B cell (primary cell): ENCODE data around the gene TBC1D22A. TPM values are rescaled to one million over a fixed set of nuclear protein-coding genes. Genes with fewer than 3 reads are reported as not detected.

Experiments used
- ATAC-seq: fragments of 200-7000 bp; cut with Tn5 transposase; one replicate; pipeline ENCODE4 v1.10.0; 2021; ENCODE audit warnings: low read depth, mild to moderate bottlenecking, moderate number of reproducible peaks, moderate library complexity
- CTCF ChIA-PET: fragments of 350-600 bp; sonication (Branson Sonifier 250); formaldehyde crosslinking; loops from one replicate; lab custom pipeline; 2021; ENCODE audit warnings: antibody characterized with exemption, inconsistent platforms; lab: Charles Lee
- POLR2A ChIA-PET: fragments of 350-600 bp; sonication (Branson Sonifier 250); formaldehyde crosslinking; loops from one replicate; lab custom pipeline; 2021; ENCODE audit warnings: antibody characterized with exemption; lab: Charles Lee
- DNase-seq: peaks from one replicate; pipeline ENCODE4 v3.0.0; 2013
- H2AFZ ChIP-seq: 2 replicates; pipeline ENCODE4 v1.6.1; 2012; ENCODE audit warnings: mild to moderate bottlenecking, low read depth, low read length; ENCODE audit not compliant: insufficient read depth, poor library complexity, severe bottlenecking
- H3K27ac ChIP-seq, 2 donors: 1 replicate in 1 of 2; 2 replicates in 1 of 2; pipeline ENCODE4 v1.5.1; 2012 to 2013; ENCODE audit warnings: low read length in 2 of 2, mild to moderate bottlenecking in 2 of 2, moderate library complexity in 1 of 2
- H3K27me3 ChIP-seq, 4 experiments: fragments of 200-600 bp in 1 of 4; sonication (generic) in 1 of 4; replicated peaks in 1 of 4; 1 replicate in 2 of 4; 2 replicates in 2 of 4; pipeline versions ENCODE4 v1.6.1 to v1.7.0; 2013 to 2016; ENCODE audit warnings: low read length in 3 of 4, mild to moderate bottlenecking in 2 of 4, mixed read lengths in 1 of 4, moderate library complexity in 1 of 4; ENCODE audit not compliant: insufficient read depth in 4 of 4, control insufficient read depth in 3 of 4; ENCODE audit errors: control extremely low read depth in 1 of 4
- H3K36me3 ChIP-seq, 2 experiments: replicated peaks in 1 of 2; 1 replicate in 1 of 2; 2 replicates in 1 of 2; pipeline versions ENCODE4 v1.6.1 to v1.7.1; 2013; ENCODE audit warnings: low read length in 1 of 2; ENCODE audit not compliant: insufficient read depth in 2 of 2, control insufficient read depth in 1 of 2; ENCODE audit errors: control extremely low read depth in 1 of 2, extremely low read depth in 1 of 2
- H3K4me1 ChIP-seq, 2 donors: fragments of 200-600 bp in 1 of 2; sonication (generic) in 1 of 2; 1 replicate in 1 of 2; 2 replicates in 1 of 2; pipeline versions ENCODE4 v1.5.1 to v1.6.1; 2013 to 2017; ENCODE audit warnings: low read length in 2 of 2; ENCODE audit not compliant: control insufficient read depth in 2 of 2, insufficient read depth in 2 of 2
- H3K4me2 ChIP-seq: replicated peaks from 2 replicates; pipeline ENCODE3; 2012; ENCODE audit warnings: mild to moderate bottlenecking, low read depth, low read length; ENCODE audit not compliant: poor library complexity, severe bottlenecking
- H3K4me3 ChIP-seq, 5 experiments: fragments of 200-600 bp in 1 of 5; sonication (generic) in 1 of 5; 1 replicate in 3 of 5; 2 replicates in 2 of 5; pipeline versions ENCODE4 v1.5.1 to v1.7.0; 2011 to 2016; ENCODE audit warnings: low read length in 4 of 5, mild to moderate bottlenecking in 4 of 5, low read depth in 2 of 5, control low read depth in 1 of 5, moderate library complexity in 1 of 5; ENCODE audit not compliant: insufficient read depth in 1 of 5; ENCODE audit errors: control extremely low read depth in 1 of 5, extremely low read depth in 1 of 5
- H3K79me2 ChIP-seq: fragments of 200-600 bp; sonication (generic); one replicate; pipeline ENCODE4 v1.6.0; 2016; ENCODE audit warnings: low read length; ENCODE audit not compliant: control insufficient read depth, insufficient read depth
- H3K9ac ChIP-seq: fragments of 200-600 bp; sonication (generic); 2 replicates; pipeline ENCODE4 v1.6.1; 2017; ENCODE audit warnings: mild to moderate bottlenecking, low read length, moderate library complexity
- H3K9me3 ChIP-seq, 3 donors: one replicate each; pipeline versions ENCODE4 v1.6.1 to v1.7.1; 2013; ENCODE audit warnings: low read length in 2 of 3; ENCODE audit not compliant: control insufficient read depth in 2 of 3, insufficient read depth in 1 of 3; ENCODE audit errors: control extremely low read depth in 1 of 3
- H4K20me1 ChIP-seq: 2 replicates; pipeline ENCODE4 v1.6.0; 2012; ENCODE audit warnings: mild to moderate bottlenecking, low read length; ENCODE audit not compliant: insufficient read depth, control insufficient read depth, poor library complexity, severe bottlenecking
- H3K27ac Mint-ChIP-seq: one replicate; pipeline ENCODE4 v1.8.0; 2021; ENCODE audit warnings: mixed read lengths
- H3K27me3 Mint-ChIP-seq: one replicate; pipeline ENCODE4 v1.8.0; 2021; ENCODE audit warnings: mixed read lengths
- H3K4me1 Mint-ChIP-seq: one replicate; pipeline ENCODE4 v1.8.0; 2021; ENCODE audit warnings: mixed read lengths
- H3K4me3 Mint-ChIP-seq: one replicate; pipeline ENCODE4 v1.8.0; 2021; ENCODE audit warnings: mixed read lengths
- H3K9me3 Mint-ChIP-seq: one replicate; pipeline ENCODE4 v1.8.0; 2022; ENCODE audit warnings: mixed read lengths; ENCODE audit not compliant: insufficient read depth
- EZH2 ChIP-seq: IDR thresholded peaks from 2 replicates; pipeline ENCODE4 v1.6.1; 2012; ENCODE audit warnings: borderline replicate concordance, low read depth, mild to moderate bottlenecking, moderate library complexity, low read length; ENCODE audit not compliant: insufficient read depth, poor library complexity, severe bottlenecking
- WGBS: methylation state at CpG from one replicate; pipeline ENCODE4 v1.1.5; 2013; ENCODE audit warnings: missing lambda C conversion rate; ENCODE audit not compliant: insufficient coverage; 5-methylcytosine and 5-hydroxymethylcytosine counted together
- intact Hi-C: fragments of 100-400 bp; cut with micrococcal nuclease; formaldehyde crosslinking; loops from one replicate; pipeline ENCODE4 v1.10.0; 2022
- polyA plus RNA-seq: library from polyadenylated mRNA; depleted of rRNA; stranded (reverse); fragments of >200 nt; gene quantifications from 2 replicates; pipeline ENCODE4 v1.2.3, GENCODE V29; 2012
- total RNA-seq, 2 donors: library from RNA; stranded (reverse); fragments of 120-200 nt in 1 of 2; gene quantifications; 1 replicate in 1 of 2; 2 replicates in 1 of 2; pipeline versions ENCODE4 v1.2.3 to v1.2.4, GENCODE V29; 2013 to 2022
- TF ChIP-seq, protein P1 (sequence below): fragments of 200-600 bp; IDR thresholded peaks from one replicate; pipeline ENCODE4 v1.8.0; 2022; ENCODE audit warnings: antibody characterized with exemption, mild to moderate bottlenecking

The TBC1D22A gene
- total and polyA plus RNA-seq, 2 donors (not counting 1 experiment from before 2014, with no cell fraction given) = 73.8 to 128 TPM

DNA sequence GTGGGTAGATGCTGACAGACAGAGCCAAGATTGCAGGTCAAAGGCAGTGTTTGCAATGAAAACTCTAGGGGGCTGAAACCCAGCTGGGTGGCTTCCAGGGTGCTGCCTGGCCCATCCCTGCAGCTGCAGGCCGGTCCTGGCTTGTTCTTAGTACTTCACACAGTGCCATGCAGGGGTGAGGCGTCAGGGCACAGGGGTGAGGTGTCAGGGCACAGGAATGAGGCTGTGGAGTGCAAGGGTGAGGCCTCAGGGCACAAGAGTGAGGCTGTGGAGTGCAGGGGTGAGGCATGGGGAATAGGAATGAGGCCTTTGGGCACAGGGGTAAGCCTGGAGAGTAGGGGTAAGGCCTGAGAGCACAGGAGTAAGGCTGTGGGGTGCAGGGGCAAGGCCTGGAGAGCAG, 337.6 kb downstream of the TBC1D22A start:
- peaks cover 4% of the 10 kb centered on the region for H3K4me1 Mint-ChIP-seq
- TF ChIP-seq, protein P1, sequence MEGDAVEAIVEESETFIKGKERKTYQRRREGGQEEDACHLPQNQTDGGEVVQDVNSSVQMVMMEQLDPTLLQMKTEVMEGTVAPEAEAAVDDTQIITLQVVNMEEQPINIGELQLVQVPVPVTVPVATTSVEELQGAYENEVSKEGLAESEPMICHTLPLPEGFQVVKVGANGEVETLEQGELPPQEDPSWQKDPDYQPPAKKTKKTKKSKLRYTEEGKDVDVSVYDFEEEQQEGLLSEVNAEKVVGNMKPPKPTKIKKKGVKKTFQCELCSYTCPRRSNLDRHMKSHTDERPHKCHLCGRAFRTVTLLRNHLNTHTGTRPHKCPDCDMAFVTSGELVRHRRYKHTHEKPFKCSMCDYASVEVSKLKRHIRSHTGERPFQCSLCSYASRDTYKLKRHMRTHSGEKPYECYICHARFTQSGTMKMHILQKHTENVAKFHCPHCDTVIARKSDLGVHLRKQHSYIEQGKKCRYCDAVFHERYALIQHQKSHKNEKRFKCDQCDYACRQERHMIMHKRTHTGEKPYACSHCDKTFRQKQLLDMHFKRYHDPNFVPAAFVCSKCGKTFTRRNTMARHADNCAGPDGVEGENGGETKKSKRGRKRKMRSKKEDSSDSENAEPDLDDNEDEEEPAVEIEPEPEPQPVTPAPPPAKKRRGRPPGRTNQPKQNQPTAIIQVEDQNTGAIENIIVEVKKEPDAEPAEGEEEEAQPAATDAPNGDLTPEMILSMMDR = no peak
- no peak for TF ChIP-seq EZH2
- CTCF ChIA-PET = no interaction called here

DNA sequence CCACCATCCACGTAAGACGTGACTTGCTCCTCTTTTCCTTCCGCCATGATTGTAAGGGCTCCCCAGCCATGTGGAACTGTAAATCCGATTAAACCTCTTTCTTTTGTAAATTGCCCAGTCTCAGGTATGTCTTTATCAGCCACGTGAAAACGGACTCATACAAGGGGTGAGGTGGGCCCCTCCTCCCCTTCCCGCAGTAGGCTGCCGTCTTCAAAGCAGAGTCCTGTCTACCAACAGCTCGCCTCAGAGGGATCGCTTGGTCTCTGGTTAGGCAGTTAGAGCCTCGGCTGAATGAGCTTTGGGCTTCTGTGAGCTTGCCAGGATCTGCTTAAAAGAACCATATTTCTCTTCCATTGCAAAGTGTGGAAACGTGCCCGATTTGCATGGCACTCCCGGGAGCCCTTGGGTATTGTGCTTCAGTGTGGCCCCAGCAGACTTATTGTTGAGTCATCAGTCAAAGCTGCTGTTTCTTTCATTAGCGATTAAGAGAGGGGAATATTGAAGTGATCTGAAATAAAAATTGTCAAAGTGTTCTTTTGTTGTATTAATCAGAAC, 338.3 kb downstream of the TBC1D22A start:
- intact Hi-C loops = no loop called here
- no peak for ATAC-seq
- Mint-ChIP-seq H3K4me3 (no peak overlapping the region), H3K27me3 (no peaks in the 10 kb centered on the region), H3K4me1 (peaks cover 3% of the 10 kb centered on the region), H3K27ac (no peak overlapping the region), H3K9me3 (no peaks in the 10 kb centered on the region)
- TF ChIP-seq EZH2 = no peak
- TF ChIP-seq, protein P1 = no peak
- no peaks in the 10 kb centered on the region for H3K4me1 ChIP-seq
- DNase-seq = no peak
- H2AFZ ChIP-seq = no peak overlapping the region
- peaks cover 16% of the 10 kb centered on the region for H3K79me2 ChIP-seq
- H3K27ac ChIP-seq = no peak overlapping the region
- 100% methylated on average over 15 of the region's 15 CpGs for WGBS
- H3K4me2 ChIP-seq = no peak overlapping the region
- H3K9ac ChIP-seq = no peak overlapping the region
- no peaks in the 10 kb centered on the region for H3K27me3 ChIP-seq
- H4K20me1 ChIP-seq = peaks cover 65% of the 10 kb centered on the region
- peaks cover 0 to 32% of the 10 kb centered on the region in 2 experiments for H3K36me3 ChIP-seq
- H3K4me3 ChIP-seq = no peak overlapping the region
- POLR2A ChIA-PET = no interaction called here
- H3K9me3 ChIP-seq = no peaks in the 10 kb centered on the region
- CTCF ChIA-PET = no interaction called here

More for the DNA sequence above, 337.6 kb downstream of the TBC1D22A start:
- DNase-seq (no peak), ATAC-seq (no peak)
- H3K36me3 ChIP-seq = peaks cover 0 to 32% of the 10 kb centered on the region in 2 experiments
- H4K20me1 ChIP-seq = peaks cover 68% of the 10 kb centered on the region
- no peaks in the 10 kb centered on the region for H3K4me1 ChIP-seq
- POLR2A ChIA-PET = no interaction called here
- no peaks in the 10 kb centered on the region for H3K9me3 ChIP-seq
- no peaks in the 10 kb centered on the region for H3K9me3 Mint-ChIP-seq
- peaks cover 23% of the 10 kb centered on the region for H3K79me2 ChIP-seq
- H3K4me3 ChIP-seq = no peak overlapping the region
- no peaks in the 10 kb centered on the region for H3K27me3 Mint-ChIP-seq
- H3K27ac ChIP-seq = no peak overlapping the region
- no peak overlapping the region for H2AFZ ChIP-seq
- no peak overlapping the region for H3K4me2 ChIP-seq
- H3K4me3 Mint-ChIP-seq = no peak overlapping the region
- intact Hi-C loops = no loop called here
- H3K27me3 ChIP-seq = no peaks in the 10 kb centered on the region
- no peak overlapping the region for H3K9ac ChIP-seq
- H3K27ac Mint-ChIP-seq = no peak overlapping the region
- WGBS = 96% methylated on average over 2 of the region's 2 CpGs
